Erythroblast (primary cell): Measurements from ENCODE around the gene DUSP16.
A peak's percentile ranks its signal among the peaks of the same experiment; 100 is the strongest.

ENCODE experiments used
- DNase-seq, 2 experiments: peaks; one replicate each; lab custom pipeline; 2025; lab: John Stamatoyannopoulos, UW
- GATA1 ChIP-seq: IDR thresholded peaks from 2 replicates; pipeline ENCODE4 v1.6.1; 2011; ENCODE audit warnings: low read depth, mild to moderate bottlenecking, control low read depth, low read length, moderate library complexity
- POLR2A ChIP-seq: IDR thresholded peaks from 2 replicates; pipeline ENCODE4 v1.6.1; 2011; ENCODE audit warnings: mild to moderate bottlenecking, low read length

Gene DUSP16

DNA sequence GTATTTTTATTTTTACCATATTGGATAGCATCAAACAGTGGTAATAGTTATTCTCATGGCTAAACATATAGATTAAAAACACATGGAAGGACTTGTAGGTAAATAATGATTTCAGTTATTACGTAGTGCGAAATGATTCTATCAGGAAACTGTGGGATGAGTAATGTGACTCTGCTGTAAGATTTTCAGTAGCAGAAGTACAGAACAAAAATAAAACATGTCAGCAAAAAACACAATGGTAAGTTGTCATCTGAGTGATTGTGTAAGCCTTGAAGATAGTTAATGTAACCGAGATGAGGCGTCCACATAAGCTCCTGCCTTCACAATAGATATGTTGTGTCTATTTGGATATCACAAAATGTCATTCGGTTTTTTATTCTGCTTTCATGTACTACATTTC, 106.0 kb downstream of the DUSP16 start:
- TF ChIP-seq GATA1 (no peak), POLR2A (no peak)
- DNase-seq, result no peak

DNA sequence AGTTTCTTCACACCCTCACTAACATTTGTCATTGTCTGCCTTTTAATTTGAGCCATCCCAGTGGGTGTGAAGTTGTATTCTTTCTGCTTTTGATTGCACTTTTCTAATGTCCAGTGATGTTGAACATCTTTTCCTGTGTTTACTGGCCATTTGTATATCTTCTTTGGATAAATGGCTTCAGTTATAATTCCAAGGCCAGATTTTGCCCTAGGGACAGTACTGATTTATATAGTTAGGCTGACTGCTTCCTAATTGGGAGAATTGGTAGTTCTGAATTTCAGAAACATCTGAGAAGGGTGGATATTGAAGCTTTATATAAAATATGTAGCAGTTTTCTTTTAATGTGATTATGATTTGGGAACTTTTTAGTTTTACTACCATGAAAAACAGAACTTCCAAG, 108.3 kb downstream of the DUSP16 start:
- no peak for DNase-seq
- TF ChIP-seq POLR2A, result no peak
- no peak for TF ChIP-seq GATA1

DNA sequence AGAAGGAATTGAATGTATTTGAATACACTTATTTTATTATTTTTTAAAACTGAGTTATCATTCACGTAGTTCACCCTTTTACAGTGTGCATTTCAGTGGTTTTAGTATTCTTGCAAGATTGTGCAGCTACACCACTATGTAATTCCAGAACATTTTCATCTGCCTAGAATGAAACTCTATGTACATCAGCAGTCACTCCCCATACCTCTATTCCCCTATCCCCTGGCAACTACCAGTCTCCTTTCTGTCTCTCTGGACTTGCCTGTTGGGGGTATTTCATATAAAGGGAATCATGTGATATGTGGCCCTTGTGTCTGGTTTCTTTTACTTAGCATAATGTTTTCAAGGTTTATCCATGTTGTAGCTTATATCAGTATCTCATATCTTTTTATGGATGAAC, 109.0 kb downstream of the DUSP16 start:
- DNase-seq, result no peak
- TF ChIP-seq POLR2A (no peak), GATA1 (no peak)

DNA sequence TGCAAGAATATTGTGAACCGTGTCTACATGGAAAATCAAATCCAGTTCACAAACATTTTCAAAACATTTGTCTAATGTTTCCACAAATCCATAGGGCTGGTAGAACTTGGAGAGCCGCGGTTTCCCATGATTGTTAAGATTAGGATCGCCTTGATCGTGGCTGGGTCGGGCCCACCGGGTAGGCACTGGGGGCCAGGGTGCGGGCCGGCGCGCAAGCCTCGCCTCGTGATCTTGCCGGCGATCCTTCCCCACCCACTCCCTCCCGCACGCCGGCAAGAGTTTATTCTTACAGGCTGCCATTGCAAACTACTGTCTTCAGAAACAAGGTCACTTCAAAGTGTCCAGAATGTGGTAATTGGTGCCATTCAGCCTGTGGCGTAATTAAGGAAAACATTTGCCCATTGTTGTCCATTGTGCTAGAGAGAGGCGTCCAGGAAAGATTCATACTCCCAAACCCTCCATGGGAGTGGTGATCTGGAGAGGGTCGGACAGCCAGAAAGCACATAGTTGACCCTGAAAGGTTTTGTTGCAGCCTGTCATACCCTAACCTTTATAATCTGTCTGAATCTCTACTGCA, 110.2 kb downstream of the DUSP16 start:
- TF ChIP-seq GATA1 (no peak), POLR2A (no peak)

DNA sequence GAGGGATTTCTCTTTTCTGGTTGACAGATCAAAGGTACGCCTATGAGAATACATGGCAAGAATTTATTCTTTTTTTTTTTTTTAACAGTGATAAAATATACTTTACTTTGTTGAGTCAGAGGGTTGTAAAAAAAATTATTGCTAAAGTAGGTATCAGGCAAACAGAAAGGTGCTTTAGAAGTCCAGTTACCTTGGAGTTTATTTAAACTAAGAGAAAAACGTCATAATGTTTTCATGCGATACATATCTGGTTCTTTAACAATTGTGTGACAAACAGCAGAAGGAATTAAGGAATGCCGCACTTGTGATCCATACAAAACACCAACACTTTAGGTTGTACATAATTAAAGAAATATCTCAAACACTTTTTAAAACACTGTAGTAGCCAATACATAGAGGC, 111.6 kb downstream of the DUSP16 start:
- no peak for DNase-seq
- TF ChIP-seq POLR2A, result no peak
- TF ChIP-seq GATA1, result no peak

More for the DNA sequence above, 110.2 kb downstream of the DUSP16 start:
- DNase-seq, result no peak

DNA sequence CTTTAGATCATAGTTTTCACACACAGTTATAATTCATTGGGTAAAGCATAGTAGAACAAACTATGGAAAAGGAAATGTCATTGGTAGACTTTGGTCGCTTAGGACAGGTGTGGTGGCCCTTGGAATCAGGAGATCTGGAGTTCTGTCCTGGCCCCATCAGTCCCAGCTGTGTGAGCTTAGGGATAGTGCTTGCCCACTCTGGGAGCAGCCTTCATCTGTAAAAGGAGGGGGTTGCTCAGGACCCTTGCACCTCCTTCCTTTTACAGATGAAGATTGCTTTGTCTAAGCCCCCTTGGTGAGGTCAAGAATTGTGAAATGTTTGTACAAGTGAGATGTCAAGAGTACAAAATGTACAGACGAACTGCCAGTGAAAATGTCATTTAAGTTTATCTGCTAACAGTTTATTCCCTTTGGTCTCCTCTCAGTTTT, 112.6 kb downstream of the DUSP16 start:
- DNase-seq, result no peak
- TF ChIP-seq GATA1 (no peak), POLR2A (no peak)

DNA sequence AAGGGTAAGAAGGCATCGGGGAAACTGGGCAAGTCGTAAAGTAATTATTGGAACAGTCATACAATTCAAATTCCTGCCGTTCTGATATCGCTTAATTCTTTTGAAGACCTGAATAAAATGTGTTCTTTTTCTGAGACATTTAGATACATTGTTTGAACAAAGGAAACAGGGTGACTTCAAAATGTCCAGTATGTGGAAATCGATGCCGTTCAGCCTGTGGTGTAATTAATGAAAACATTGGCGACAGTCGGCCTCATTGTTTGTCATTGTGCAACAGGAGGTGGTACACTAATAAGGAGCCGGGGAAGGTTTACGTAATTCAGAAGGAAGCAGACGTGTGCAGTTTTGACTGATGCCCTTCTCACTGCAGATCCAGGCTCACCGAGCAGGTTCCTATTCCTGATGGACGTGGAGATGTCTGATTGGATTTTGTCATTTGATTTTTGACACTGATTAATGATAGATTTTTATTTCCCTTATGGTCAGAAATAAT, 113.1 kb downstream of the DUSP16 start:
- TF ChIP-seq GATA1 (no peak), POLR2A (no peak)
- DNase-seq, result no peak

DNA sequence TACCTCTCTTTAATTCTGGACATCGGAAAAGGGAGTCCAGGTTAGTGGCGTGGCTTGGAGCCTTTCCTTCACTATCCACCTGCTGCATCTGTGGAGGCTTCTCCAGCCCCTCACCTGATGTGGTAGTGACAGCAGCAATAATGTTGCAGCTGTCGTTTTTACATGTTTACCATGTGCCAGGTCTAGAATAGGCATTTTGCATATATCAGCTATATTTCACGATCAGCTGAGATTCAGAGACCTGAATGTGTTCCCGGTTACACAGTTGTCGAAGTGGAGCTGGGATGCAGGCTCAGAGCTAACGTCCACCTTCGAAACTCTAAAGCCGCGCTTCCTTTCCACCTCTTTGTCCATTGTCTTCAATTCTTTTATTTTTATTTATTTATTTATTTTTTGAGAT, 114.8 kb downstream of the DUSP16 start:
- TF ChIP-seq GATA1 (no peak), POLR2A (no peak)
- no peak for DNase-seq

DNA sequence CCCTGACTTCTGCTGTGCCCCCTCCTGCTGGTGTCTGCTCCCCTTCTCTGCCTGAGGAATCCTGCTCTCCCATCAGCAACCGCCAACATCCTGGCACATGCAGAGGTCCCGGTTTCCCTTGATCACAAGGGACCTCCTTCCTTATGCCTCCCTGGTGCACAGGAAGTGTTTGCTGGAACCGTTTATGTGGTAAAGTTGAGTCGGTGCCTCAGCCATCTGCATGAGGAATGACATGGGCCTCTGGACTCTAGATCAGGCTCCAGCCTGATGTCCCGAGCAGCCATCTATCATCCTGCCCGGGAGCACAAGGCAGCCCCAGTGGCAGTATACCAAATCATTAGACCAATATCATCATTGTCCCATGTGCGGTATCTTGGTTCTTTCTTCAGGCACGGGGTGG, 115.4 kb downstream of the DUSP16 start:
- no peak for DNase-seq
- TF ChIP-seq POLR2A (no peak), GATA1 (no peak)

DNA sequence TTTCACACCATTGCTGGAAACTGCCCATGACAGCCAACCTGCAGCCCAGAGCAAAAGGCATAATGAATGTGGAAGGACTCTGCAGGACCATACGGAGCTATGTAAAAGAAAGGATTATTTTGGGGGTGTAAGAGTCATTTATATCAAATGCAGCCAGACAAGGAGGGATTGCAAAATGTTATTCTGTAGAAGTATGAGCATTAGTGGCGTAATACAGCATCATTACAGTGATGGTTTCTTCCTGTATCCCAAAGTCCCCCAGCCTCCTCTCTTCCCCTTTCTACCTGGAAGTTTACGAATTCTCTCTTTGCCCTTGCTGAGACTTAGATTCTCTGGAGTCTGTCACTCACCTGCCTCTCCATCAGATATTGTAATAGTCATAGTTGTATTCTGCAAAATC, 115.9 kb downstream of the DUSP16 start:
- TF ChIP-seq POLR2A (no peak), GATA1 (no peak)
- no peak for DNase-seq

DNA sequence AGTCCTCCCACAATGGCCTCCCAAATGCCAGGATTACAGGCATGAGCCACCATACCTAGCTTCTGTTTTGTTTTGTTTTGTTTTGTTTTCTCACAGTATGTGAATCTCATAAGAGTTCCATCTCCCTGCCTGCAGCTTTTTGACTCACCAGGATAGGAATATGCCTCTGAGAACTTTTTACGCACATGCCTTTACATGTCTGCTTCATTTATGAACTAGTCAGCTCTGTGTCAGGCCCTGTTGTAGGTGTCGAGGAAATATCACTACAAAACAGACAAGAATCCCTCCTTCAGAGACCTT, 116.8 kb downstream of the DUSP16 start:
- no peak for DNase-seq
- TF ChIP-seq GATA1, result no peak

DNA sequence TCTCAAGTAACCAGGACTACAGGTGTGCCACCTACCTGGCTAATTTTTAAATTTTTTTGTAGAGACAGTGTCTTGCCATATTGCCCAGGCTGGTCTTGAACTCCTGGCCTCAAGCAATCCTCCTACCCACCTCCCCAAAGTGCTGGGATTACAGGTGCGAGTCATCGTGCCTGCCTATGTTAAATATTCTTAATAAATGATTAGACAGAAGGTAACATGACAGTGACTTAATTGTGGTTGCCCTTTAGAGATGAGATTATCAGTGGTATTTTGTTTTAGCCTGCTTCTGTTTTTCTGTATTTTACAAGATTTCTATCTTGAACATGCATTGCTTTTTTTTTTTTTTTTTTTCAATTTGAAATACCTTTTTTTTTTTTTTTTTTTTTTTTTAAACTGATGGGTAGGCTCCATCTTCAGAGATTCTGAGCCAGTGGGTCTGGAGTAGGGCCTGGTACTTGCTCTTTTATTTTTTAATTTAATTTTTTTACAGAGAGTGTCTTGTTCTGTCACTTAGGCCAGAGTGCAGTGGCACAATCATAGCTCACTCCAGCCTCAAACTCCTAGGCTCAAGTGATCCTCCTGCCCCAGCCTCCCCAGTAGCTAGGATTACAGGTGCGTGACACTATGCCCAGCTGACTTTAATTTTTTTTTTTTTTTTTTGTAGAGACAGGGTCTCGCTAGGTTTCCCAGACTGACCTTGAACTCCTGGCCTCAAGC, 117.3 kb downstream of the DUSP16 start:
- DNase-seq, result no peak
- no peak for TF ChIP-seq POLR2A
- TF ChIP-seq GATA1, result no peak

DNA sequence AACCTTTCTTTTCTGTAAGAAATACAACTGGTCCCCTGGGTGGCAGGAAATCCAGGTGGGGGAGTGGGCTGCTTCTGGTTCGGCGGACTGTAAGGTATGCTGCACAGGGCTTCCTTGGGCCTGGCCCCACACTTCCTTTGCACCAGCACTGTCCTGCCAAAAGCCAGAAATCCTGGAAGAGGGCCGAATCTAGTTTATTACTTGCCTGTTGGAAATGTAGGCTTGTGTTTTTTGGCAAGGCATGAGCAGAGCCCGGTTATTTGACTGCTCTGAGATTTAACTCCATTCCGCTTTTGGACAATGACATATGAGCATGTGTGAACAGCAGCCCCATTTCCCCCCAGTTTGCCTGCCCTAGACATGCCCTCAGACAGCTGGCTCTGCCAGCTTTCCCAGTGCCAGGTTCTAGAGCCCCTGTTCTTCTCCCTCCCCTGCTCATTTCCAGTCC, 119.2 kb downstream of the DUSP16 start:
- no peak for DNase-seq

DNA sequence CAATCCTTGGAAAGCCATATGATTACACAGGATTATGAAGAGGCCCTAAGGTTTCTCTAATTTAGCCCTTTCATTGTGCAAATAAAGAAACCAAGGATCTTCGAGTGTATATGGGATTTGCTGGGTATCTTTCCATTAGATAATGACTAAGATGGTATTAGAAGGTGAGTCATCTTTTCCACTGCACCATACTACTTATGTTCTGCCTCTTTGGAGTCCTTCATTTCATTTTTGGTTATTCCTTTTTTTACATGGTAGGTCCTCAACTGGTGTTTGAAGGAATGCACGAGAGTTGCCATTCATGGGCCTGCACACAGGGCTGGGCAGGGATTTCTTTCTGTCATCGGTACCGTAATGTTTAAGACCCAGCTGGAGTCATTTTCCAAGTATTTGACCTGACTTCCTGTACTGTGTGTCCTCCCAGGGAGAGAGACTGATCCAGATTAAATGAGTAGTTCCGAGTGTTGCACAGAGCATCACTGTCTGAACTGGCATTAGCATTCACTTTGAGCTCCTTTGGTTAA, 120.1 kb downstream of the DUSP16 start:
- TF ChIP-seq GATA1 (no peak), POLR2A (peak; percentile 31)
- DNase-seq, result peak; percentile 68 to 75

More for the DNA sequence above, 119.2 kb downstream of the DUSP16 start:
- no peak for TF ChIP-seq POLR2A
- no peak for TF ChIP-seq GATA1
